ENCODE data around the gene LACC1. TPM values are rescaled to one million over a fixed set of nuclear protein-coding genes. Genes with fewer than 3 reads are reported as not detected.

LACC1 gene
- total RNA-seq (2014; rRNA removed; shearing (Covaris generic)), result 3.4 and 6.1 TPM in 2 replicates

DNA sequence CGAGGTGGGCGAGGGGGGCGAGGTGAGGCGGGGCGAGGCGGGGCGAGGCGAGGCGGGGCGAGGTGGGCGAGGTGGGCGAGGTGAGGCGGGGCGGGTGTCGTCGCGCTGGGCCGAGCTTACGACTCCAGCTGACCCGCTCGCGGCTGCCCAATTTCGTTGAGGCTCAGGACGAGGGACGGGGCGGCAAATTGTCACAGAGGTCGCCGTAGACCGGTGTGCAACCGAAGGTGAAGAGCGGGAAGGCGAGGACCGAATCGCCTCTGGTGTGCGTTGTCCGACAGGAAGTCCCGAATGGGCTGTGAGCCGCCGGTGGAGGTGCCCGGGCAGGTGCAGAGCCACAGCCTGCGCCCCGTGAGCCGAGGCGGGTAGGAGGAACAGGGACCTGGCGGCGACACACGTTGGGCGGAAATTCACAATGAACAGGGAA lies at the start of gene LACC1:
LACC1 (plus strand) TSS at position 150 of the 427 bp plus-strand sequence. CDS start 1,082 bp downstream, outside the sequence.
- DNase-seq (ENCODE audit: low read depth), result no peak

GRCh38 chr13:43830497-43830881 lies 49.2 kb upstream of the LACC1 start:
- DNase-seq (ENCODE audit: low read depth), result peak; percentile 21

GRCh38 chr13:43831088-43831487 lies 48.6 kb upstream of the LACC1 start:
- DNase-seq (ENCODE audit: low read depth), result no peak

GRCh38 chr13:43835701-43836100 lies 44.0 kb upstream of the LACC1 start:
- DNase-seq (ENCODE audit: low read depth), result no peak

GRCh38 chr13:43838909-43839308 lies 40.8 kb upstream of the LACC1 start:
- no peak for DNase-seq (ENCODE audit: low read depth)

DNA sequence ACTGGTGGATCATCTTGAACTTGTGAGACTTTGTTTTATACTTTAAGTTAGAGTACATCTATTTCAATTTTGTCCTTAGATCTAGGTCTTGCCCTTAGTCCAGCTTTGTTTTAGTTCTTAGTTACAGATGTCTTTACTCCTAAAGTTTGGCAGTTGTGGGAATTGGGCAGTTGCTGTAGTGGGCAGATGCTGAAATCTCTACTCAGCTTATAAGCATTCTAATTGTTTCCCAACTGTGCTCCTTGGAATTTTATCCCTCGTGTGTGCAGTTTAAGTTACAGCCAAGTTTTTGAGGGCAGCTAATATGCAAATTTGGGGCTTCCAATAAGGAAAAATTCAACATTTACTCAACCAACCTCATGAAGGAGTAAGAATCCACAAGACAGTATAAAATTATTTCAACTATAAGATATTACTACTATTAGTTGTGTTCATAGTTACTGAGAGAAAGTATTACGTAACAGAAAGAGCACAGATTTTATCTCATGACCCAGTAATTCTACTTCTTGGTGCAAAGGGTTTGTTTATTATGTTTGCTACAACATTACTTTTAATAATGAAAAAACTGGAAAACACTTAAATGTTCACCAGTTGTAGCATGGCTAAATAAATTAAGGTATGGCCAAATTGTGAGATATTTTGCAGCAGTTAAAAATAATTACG lies 33.1 kb upstream of the LACC1 start:
- DNase-seq (ENCODE audit: low read depth), result no peak

GRCh38 chr13:43848001-43848649 lies 31.6 kb upstream of the LACC1 start:
- DNase-seq (ENCODE audit: low read depth), result peak; percentile 45

DNA sequence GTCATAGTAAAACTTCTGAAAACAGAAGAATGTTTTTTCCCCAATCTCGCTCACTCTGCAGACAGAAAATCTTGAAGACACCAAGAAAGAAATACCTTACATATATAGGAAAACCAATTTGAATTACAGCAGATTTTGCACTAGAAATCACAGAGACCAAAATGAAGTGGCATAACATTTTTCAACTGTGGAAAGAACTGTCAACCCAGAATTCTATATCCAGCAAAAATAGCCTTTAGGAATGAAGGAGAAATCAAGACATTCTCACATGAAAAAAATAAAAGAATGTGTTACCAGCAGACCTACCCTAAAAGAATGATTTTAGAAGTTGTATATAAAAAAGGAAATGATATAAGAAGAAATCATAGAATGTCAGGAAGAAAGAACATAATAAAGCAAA lies 28.8 kb upstream of the LACC1 start:
- no peak for DNase-seq (ENCODE audit: low read depth)

DNA sequence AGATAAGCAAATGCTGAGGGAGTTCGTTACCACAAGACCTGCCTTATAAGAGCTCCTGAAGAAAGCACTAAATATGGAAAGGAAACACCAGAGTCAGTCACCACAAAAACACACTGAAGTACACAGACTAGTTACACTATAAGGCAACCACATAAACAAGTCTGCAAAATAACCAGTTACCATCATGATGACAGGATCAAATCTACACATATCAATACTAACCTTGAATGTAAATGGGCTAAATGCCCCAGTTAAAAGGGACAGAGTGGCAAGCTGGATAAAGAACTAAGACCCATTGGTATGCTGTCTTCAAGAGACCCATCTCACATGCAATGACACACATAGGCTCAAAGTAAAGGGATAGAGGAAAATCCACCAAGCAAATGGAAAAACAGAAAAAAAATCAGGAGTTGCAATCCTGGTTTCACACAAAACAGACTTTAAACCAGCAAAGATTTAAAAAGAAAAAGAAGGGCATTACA lies 26.7 kb upstream of the LACC1 start:
- DNase-seq (ENCODE audit: low read depth), result no peak

DNA sequence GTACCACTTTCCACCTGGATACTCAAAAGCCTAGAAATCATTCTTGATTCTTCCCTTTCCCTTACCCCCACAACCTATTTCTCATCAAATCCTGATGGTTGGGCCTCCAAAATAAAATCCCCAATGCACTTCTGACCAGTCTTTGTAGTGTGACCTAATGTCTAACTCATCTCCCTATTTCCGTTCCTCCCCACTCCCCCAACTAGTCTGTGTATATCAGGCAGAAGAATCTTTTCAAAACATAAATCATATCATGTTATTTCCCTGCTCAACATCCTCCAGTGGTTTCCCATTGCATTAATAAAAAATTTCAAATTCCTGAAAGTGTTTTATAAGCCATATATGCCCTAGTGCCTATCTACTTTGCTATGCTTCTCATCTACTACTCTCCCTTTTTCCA lies 17.8 kb upstream of the LACC1 start:
- no peak for DNase-seq (ENCODE audit: low read depth)

DNA sequence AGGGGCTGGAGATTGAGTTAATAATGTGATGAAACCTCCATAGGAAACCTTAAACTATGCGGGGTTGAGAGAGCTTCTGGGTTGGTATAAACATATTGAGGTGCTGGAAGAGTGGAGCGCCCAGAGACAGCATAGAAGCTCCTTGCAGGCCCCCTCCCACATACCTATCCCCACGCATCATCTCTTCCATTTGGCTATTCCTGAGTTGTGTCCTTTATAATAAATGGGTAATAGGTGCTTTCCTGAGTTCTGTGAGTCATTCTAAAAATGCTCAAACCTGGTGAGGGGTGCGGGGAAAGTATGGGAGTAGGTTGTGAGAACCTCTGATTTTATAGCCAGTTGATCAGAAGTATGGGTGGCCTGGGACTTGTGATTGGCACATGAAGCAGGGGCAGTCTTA lies 14.8 kb upstream of the LACC1 start:
- DNase-seq (ENCODE audit: low read depth), result no peak

GRCh38 chr13:43865892-43866291 lies 13.8 kb upstream of the LACC1 start:
- peak; percentile 46 for DNase-seq (ENCODE audit: low read depth)

DNA sequence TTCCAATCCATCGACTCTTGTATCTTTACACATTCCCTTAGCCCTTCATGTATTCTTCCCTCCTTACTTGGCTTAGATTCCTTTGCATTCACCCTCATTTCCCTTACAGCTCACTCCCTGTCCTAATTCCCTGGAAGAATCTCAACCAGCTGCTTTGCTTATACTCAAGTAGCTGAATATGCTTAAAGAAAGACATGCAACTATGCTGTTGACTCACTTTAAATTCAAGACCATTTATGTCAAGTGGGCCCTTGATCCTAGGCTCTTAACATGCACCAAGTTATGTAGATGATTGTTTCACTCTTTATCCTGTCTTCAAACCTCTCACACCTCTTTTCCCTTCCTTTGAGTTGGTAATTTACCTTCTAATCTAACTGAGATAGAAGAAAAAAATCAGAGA lies 7.5 kb upstream of the LACC1 start:
- no peak for DNase-seq (ENCODE audit: low read depth)

DNA sequence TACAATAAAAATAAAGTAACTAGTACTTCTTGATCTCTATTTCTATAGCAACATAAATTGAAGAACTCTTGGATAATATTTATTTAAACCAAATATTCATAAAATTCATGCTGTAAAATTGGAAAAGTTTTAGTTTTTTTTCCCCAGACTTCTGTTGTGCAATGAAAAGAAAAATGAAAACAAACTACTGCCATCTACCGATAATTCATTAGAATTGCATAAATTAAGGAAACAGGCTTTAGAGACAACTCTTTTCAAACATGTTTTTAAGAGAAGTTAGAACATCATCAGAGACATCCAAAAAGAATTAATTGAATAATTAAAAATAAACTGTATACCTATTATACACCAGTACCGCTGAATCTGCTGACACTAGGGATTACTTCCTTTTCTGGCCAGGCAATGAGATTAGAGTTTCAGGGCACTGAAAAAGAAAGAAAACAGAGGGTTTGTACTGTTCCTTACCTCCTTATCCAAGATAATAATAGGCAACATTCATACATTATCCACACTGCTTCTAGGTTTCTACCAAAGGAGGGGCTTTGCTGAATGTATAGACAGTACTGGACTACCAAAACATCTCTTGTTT lies 5.1 kb upstream of the LACC1 start:
- peak; percentile 18 for DNase-seq (ENCODE audit: low read depth)

GRCh38 chr13:43876366-43876765 lies 3.3 kb upstream of the LACC1 start:
- no peak for DNase-seq (ENCODE audit: low read depth)

GRCh38 chr13:43877326-43877725 lies 2.4 kb upstream of the LACC1 start:
- no peak for DNase-seq (ENCODE audit: low read depth)

DNA sequence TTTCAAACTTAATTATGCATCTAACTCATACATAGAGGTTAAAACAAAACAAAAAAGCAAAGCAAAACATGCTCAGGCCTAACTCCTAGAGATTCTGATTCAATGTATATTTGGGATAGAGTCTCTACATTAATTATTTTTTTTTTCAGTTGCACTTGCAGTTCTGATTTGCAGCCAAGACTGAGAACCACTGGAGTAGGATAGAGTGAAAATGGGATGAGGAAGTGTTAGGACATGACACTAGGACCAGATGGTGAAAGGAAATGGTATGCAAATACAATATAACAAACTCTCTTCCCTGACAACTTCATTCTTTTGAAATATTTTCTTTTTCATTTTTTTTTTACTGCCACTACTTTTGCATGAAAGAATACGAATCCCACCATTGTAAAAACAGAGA lies 1.9 kb upstream of the LACC1 start:
- no peak for DNase-seq (ENCODE audit: low read depth)

DNA sequence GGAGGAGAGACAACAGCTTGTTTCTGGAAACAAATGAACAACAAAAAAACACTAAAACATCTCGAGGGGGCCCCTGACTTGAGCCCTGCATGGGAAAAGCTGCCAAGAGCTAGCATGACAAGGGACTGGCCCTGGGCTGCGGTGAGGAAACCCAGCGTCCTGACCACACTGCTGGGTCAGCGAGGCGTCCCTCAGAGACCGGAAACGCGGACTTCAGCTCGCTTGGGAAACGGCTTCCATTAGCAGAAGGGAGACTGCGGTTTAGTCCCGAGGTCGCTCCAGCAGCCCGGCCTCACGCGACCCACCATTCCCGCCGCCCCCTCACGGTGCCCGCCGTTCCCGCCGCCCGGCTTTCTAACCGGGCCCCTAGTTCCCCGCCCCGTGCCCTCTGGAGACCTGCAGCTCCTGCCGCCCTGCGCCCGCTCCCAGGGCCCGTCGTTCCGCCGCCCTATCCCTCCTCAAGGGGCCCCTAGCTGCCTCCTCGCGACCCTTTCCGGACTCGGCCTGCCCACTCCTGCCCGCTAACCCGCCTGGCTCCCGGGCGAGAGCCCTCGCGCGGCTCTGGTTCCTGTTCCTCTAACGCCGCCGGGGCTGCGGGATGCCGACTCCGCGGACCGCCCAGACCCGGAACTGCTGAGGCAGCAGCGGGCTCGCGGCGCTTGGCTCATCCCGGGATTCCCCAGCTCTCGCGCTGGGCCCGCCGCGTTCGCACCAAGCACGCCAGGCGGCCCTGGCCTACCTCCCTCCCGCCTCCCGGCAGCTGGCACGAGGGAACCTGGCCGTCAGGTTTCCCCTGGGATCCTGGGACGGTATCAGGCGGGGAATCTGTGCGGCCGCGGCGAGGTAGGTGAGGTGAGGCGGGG lies 581 bp upstream of the LACC1 start, which contains the start of gene CCDC122:
CCDC122 (minus strand) TSS at position 849 of the 863 bp plus-strand sequence. CDS start 10,364 bp downstream, outside the sequence.
- DNase-seq (ENCODE audit: low read depth), result peak; percentile 89

DNA sequence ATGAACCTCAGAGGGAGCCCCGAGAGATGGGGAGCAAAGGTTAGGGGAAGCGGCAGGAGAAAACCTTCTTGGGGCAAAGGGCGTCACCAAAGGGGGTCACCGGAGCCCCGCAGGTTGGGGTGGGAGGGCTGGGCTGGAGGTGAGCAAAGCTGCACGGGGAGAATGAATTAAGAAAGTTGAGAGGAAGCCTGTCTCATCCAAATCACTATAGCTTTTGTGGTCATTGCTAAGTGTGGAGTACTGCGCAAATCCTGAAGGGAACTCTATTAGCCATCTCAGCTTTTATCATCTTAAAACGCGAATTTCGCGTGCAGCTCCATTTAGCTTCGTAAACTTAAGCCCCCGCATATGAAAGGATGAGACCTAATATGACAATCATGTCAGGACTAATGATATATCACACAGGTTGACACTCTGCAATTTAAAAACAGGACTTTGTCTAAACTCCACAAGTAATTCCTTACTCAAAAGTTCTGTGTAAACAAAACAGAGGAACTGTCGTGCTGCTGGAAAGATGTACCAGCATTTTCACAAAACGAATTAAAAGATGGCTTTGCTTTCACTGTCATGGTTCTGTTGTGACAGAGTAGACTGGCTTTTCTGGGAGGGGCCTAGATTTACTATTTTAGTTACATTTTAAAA lies 631 bp downstream of the LACC1 start:
- DNase-seq (ENCODE audit: low read depth), result no peak

DNA sequence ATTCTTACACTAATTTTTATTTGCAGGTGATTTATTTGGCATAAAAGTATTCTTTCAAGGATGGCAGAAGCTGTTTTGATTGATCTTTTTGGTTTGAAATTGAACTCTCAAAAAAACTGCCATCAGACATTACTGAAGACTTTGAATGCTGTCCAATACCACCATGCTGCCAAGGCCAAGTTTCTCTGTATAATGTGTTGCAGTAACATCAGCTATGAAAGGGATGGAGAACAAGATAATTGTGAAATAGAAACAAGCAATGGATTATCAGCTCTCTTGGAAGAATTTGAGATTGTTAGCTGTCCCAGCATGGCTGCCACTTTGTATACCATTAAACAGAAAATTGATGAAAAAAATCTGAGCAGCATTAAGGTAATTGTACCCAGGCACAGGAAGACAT lies 1.2 kb downstream of the LACC1 start:
- no peak for DNase-seq (ENCODE audit: low read depth)

GRCh38 chr13:43881580-43881979 lies 1.9 kb downstream of the LACC1 start:
- no peak for DNase-seq (ENCODE audit: low read depth)
